ENCODE measurements around the gene SSBP1.
"Not testable (repeated sequence)": the region's sequence is repeated elsewhere in the genome, so short reads cannot be mapped to it uniquely, and the experiment has no call there.

SSBP1 gene

GRCh38 chr7:141737836-141738591, at the start of gene SSBP1:
TSS of gene SSBP1 (plus strand) at chr7:141738358. CDS start at chr7:141739167, 809 bp downstream.
- peak; percentile 75 for DNase-seq (ENCODE audit: low read depth)

GRCh38 chr7:141689072-141689825, 48.9 kb upstream of the SSBP1 start:
- DNase-seq (ENCODE audit: low read depth) = not testable (repeated sequence)

GRCh38 chr7:141691540-141691939, 46.6 kb upstream of the SSBP1 start:
- no peak for DNase-seq (ENCODE audit: low read depth)

- DNase-seq (ENCODE audit: low read depth) = no peak
Observed at GRCh38 chr7:141691961-141692360, 46.2 kb upstream of the SSBP1 start.

GRCh38 chr7:141693082-141693481, 45.1 kb upstream of the SSBP1 start:
- no peak for DNase-seq (ENCODE audit: low read depth)

GRCh38 chr7:141695803-141696289, 42.3 kb upstream of the SSBP1 start:
- DNase-seq (ENCODE audit: low read depth) = no peak

GRCh38 chr7:141696348-141696747, 41.8 kb upstream of the SSBP1 start:
- DNase-seq (ENCODE audit: low read depth) = no peak

GRCh38 chr7:141697211-141697871, 40.8 kb upstream of the SSBP1 start:
- no peak for DNase-seq (ENCODE audit: low read depth)

GRCh38 chr7:141698247-141699015, 39.7 kb upstream of the SSBP1 start:
- no peak for DNase-seq (ENCODE audit: low read depth)

GRCh38 chr7:141699860-141700259, 38.3 kb upstream of the SSBP1 start:
- no peak for DNase-seq (ENCODE audit: low read depth)

GRCh38 chr7:141700296-141700847, 37.8 kb upstream of the SSBP1 start:
- DNase-seq (ENCODE audit: low read depth) = no peak

- DNase-seq (ENCODE audit: low read depth) = no peak
Observed at GRCh38 chr7:141700848-141701371, 37.2 kb upstream of the SSBP1 start.

GRCh38 chr7:141701489-141702046, 36.6 kb upstream of the SSBP1 start:
- peak; percentile 29 for DNase-seq (ENCODE audit: low read depth)

GRCh38 chr7:141702047-141702567, 36.1 kb upstream of the SSBP1 start, which contains the start of gene DENND11:
TSS of gene DENND11 (minus strand) at chr7:141702166. CDS start at chr7:141702153, 13 bp downstream.
- peak; percentile 25 for DNase-seq (ENCODE audit: low read depth)

- no peak for DNase-seq (ENCODE audit: low read depth)
Observed at GRCh38 chr7:141702892-141703291, 35.3 kb upstream of the SSBP1 start.

- no peak for DNase-seq (ENCODE audit: low read depth)
Observed at GRCh38 chr7:141704112-141704511, 34.0 kb upstream of the SSBP1 start.

GRCh38 chr7:141704741-141705140, 33.4 kb upstream of the SSBP1 start:
- no peak for DNase-seq (ENCODE audit: low read depth)

GRCh38 chr7:141706239-141707064, 31.7 kb upstream of the SSBP1 start:
- no peak for DNase-seq (ENCODE audit: low read depth)

GRCh38 chr7:141708351-141708750, 29.8 kb upstream of the SSBP1 start, which contains the start of gene WEE2:
TSS of gene WEE2 (plus strand) at chr7:141708353. CDS start at chr7:141708759, 406 bp downstream.
- no peak for DNase-seq (ENCODE audit: low read depth)

GRCh38 chr7:141709318-141709717, 28.8 kb upstream of the SSBP1 start:
- no peak for DNase-seq (ENCODE audit: low read depth)

Data from stimulated activated CD8-positive, alpha-beta memory T cell treated with anti-CD3 and anti-CD28 coated beads, Interleukin-15, amount 100 ng/mL, for 24 hours (primary cell).